ENCODE results near the gene UNC80. TPM values are rescaled to one million over a fixed set of nuclear protein-coding genes. Genes with fewer than 3 reads are reported as not detected.

UNC80 gene
- total and polyA plus RNA-seq, 2 donors (not counting 3 experiments of a cell fraction or from before 2014, with no cell fraction given), result not detected

DNA sequence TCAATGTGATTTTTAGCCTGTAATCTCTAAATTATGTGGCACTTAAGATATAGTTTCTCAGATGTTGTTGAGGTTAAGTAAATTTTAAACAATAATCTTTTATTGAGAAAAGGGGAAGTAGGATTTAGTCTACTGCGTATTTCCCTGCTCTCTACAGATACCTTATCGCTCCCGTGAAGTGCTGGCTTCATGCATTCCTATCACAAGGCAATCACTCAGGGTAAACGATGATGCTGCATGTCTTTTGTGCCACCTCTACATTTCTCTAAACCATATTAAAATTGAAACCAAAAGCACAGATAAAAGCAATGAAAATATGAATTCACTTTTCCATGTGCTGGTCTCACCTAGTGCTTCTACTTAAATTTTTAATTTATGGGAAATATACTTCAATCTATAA lies 216.4 kb downstream of the UNC80 start:
- POLR2A ChIA-PET, result no interaction called here
- intact Hi-C loops (cut with micrococcal nuclease), result no loop called here
- H3K9ac ChIP-seq (replicated peaks; ENCODE audit: extremely low read depth, insufficient read depth, low read length), result no peak overlapping the region

More for the DNA sequence above, 216.4 kb downstream of the UNC80 start:
- CTCF ChIA-PET, result interaction anchor here (1.2 to 1.4 kb wide), 2 partner anchors 10 to 211 kb away, joined by 3 to 6 read pairs; no protein-coding TSS in a partner anchor
- H3K9me1 ChIP-seq (replicated peaks; ENCODE audit: control insufficient read depth, extremely low read depth, insufficient read depth, low read length), result no peaks in the 10 kb centered on the region
- H4K20me1 ChIP-seq (replicated peaks; ENCODE audit: control insufficient read depth, extremely low read depth, insufficient read depth, low read length), result no peaks in the 10 kb centered on the region
- no peaks in the 10 kb centered on the region for H3K4me1 ChIP-seq (ENCODE audit: control insufficient read depth, extremely low read depth, insufficient read depth, low read length)
- H3K4me3 ChIP-seq (replicated peaks in 1 of 3; ENCODE audit: insufficient read depth in 1 of 3, low read depth in 1 of 3, low read length in 3 of 3), result no peak overlapping the region
- H3K4me2 ChIP-seq (ENCODE audit: insufficient read depth, low read length), result no peak overlapping the region
- dilution Hi-C loops (cut with MboI; ENCODE audit: extremely low pct_ligation_motif_present, low sequenced_read_pairs), result no loop called here
- no peak for DNase-seq (ENCODE audit: low read depth, low spot score)
- H3K36me3 ChIP-seq (ENCODE audit: control insufficient read depth in 2 of 2, extremely low read depth in 1 of 2, insufficient read depth in 2 of 2, low read length in 2 of 2), result no peaks in the 10 kb centered on the region
- FAIRE-seq, result no peak
- H3K9me3 ChIP-seq (replicated peaks; ENCODE audit: control insufficient read depth, insufficient read depth, low read length), result no peaks in the 10 kb centered on the region
- H2AFZ ChIP-seq (ENCODE audit: low read depth, low read length), result no peak overlapping the region
- peaks cover 7 to 9% of the 10 kb centered on the region in 2 experiments for H3K27me3 ChIP-seq (ENCODE audit: control insufficient read depth in 2 of 2, insufficient read depth in 2 of 2, low read length in 2 of 2)
- no peak overlapping the region for H3K27ac ChIP-seq (ENCODE audit: insufficient read depth, low read depth, low read length)
- no peaks in the 10 kb centered on the region for H3K79me2 ChIP-seq (ENCODE audit: control insufficient read depth, insufficient read depth, low read length)
- no TSS peak for BruUV-seq (replicated peaks)
- TF ChIP-seq JUN (IDR thresholded peaks at IDR 0.05; ENCODE audit: borderline replicate concordance, insufficient read depth, insufficient read length, low read depth), result no peak
- no peak for TF ChIP-seq FOS (IDR thresholded peaks at IDR 0.05; ENCODE audit: borderline replicate concordance, insufficient read depth, low read length)
- TF ChIP-seq POLR2AphosphoS5 (IDR thresholded peaks at IDR 0.05; ENCODE audit: insufficient read depth, low read depth, low read length), result no peak
- no peak for TF ChIP-seq GATA2 (IDR thresholded peaks at IDR 0.05; ENCODE audit: insufficient read depth, insufficient read length, low read depth, low read length)
- TF ChIP-seq MYC (IDR thresholded peaks at IDR 0.05; ENCODE audit: low read depth, low read length), result no peak
- TF ChIP-seq POLR2A (IDR thresholded peaks at IDR 0.05; ENCODE audit: low read depth, low read length), result no peak
- no peak for TF ChIP-seq EZH2 (IDR thresholded peaks at IDR 0.05; ENCODE audit: borderline replicate concordance, low read depth, low read length, severe bottlenecking)
- TF ChIP-seq, protein P1, sequence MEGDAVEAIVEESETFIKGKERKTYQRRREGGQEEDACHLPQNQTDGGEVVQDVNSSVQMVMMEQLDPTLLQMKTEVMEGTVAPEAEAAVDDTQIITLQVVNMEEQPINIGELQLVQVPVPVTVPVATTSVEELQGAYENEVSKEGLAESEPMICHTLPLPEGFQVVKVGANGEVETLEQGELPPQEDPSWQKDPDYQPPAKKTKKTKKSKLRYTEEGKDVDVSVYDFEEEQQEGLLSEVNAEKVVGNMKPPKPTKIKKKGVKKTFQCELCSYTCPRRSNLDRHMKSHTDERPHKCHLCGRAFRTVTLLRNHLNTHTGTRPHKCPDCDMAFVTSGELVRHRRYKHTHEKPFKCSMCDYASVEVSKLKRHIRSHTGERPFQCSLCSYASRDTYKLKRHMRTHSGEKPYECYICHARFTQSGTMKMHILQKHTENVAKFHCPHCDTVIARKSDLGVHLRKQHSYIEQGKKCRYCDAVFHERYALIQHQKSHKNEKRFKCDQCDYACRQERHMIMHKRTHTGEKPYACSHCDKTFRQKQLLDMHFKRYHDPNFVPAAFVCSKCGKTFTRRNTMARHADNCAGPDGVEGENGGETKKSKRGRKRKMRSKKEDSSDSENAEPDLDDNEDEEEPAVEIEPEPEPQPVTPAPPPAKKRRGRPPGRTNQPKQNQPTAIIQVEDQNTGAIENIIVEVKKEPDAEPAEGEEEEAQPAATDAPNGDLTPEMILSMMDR (IDR thresholded peaks at IDR 0.05; ENCODE audit: extremely low read depth in 1 of 2, insufficient read depth in 1 of 2, low read depth in 1 of 2, low read length in 2 of 2), result no peak
- TF ChIP-seq, protein P2, sequence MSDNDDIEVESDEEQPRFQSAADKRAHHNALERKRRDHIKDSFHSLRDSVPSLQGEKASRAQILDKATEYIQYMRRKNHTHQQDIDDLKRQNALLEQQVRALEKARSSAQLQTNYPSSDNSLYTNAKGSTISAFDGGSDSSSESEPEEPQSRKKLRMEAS (IDR thresholded peaks at IDR 0.05; ENCODE audit: insufficient read depth, insufficient read length), result no peak

Measured in endothelial cell of umbilical vein (primary cell).